Measurements from ENCODE around the gene SLC22A7. TPM values are rescaled to one million over a fixed set of nuclear protein-coding genes. Genes with fewer than 3 reads are reported as not detected.

SLC22A7 gene
- total RNA-seq, 1 experiment from 2014 or later: not detected

DNA sequence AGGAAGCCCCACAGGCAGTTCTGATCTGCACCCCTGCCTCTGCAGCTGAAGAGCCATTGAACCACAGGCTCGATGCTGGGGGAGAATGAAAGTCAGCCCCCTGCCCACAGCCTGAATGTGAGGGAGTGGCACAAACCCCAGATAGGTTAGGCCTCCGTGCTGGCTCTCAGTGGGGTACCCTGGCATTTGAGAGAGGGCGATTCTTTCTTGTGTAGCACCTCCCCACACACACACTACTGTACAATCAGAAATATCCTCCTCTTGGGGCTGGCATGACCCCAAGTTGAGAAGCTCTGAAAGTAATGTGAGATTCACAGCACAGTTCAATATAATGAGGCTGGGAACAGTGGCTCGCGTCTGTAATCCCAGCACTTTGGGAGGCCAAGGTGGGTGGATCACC is 36.9 kb upstream of the SLC22A7 start:
- Histone ChIP-seq H3K36me3 (ENCODE audit: low read depth) (no peaks in the 10 kb centered on the region), H3K4me2 (no peak overlapping the region), H4K20me1 (ENCODE audit: insufficient read depth) (no peaks in the 10 kb centered on the region), H3K27me3 (ENCODE audit: insufficient read depth, low read depth) (no peaks in the 10 kb centered on the region), H3K9me3 (ENCODE audit: insufficient read depth, low read depth) (no peaks in the 10 kb centered on the region), H3K9me2 (ENCODE audit: insufficient read depth) (no peaks in the 10 kb centered on the region), H3K4me1 (replicated peaks; ENCODE audit: insufficient read depth) (no peaks in the 10 kb centered on the region), H2AFZ (no peak overlapping the region), H3K79me2 (ENCODE audit: low read depth) (no peaks in the 10 kb centered on the region), H3K4me3 (no peak overlapping the region), H3F3A (ENCODE audit: insufficient read depth, low read depth) (no peaks in the 10 kb centered on the region), H3K27ac (no peak overlapping the region)
- DNase-seq: no peak
- no TSS peak for BruUV-seq (replicated peaks)
- ChIA-PET POLR2A (ENCODE audit: unreplicated experiment) (no interaction called here), CTCF (interaction anchor here (0.6 kb wide), 1 partner anchor 309 kb away, joined by 19 read pairs; no protein-coding TSS in a partner anchor)
- intact Hi-C loops (cut with micrococcal nuclease; ENCODE audit: unreplicated experiment): no loop called here
- no peak for TF ChIP-seq EZH2 (IDR thresholded peaks at IDR 0.05; ENCODE audit: low read depth)
- TF ChIP-seq, protein P1, sequence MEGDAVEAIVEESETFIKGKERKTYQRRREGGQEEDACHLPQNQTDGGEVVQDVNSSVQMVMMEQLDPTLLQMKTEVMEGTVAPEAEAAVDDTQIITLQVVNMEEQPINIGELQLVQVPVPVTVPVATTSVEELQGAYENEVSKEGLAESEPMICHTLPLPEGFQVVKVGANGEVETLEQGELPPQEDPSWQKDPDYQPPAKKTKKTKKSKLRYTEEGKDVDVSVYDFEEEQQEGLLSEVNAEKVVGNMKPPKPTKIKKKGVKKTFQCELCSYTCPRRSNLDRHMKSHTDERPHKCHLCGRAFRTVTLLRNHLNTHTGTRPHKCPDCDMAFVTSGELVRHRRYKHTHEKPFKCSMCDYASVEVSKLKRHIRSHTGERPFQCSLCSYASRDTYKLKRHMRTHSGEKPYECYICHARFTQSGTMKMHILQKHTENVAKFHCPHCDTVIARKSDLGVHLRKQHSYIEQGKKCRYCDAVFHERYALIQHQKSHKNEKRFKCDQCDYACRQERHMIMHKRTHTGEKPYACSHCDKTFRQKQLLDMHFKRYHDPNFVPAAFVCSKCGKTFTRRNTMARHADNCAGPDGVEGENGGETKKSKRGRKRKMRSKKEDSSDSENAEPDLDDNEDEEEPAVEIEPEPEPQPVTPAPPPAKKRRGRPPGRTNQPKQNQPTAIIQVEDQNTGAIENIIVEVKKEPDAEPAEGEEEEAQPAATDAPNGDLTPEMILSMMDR (conservative IDR thresholded peaks at IDR 0.05): no peak

DNA sequence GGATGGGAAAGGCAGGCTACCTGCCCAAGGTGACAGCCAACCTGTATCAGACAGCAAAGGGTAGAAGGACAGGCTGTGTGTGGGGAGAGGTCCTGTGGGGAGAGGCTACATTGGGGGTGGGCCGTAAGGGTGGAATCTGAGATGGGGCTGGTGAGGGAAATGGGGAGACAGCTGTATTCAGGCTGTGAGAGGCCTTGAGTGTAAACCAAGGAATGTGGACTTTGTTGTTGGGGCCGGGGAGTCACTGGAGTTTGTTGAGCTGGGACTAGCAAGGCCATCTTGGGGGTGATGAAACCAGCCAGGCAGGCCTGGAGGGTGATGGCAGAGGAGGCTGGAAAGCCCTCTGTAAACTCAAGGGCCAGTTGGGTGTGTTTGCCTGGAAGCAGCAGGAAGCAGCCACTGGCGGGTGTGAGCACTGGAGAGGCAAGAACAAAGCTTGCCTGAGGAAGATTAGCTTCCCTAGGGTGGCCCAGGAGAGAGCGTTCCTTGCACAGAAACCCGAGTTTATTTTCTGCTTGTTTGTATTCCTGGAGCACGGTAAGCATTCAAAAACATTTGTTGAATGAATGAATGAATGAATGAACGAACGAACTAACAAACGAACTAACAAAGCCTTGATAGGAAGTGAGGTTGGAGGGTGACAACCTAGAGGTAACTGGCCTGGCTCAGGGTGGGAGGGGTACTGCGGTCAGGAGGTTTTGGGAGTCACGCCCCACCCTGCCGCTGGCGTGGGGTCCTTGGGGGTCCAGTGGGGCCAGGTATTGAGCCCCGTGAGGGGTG is 35.9 kb upstream of the SLC22A7 start:
- no peaks in the 10 kb centered on the region for H3K9me3 ChIP-seq (ENCODE audit: insufficient read depth, low read depth)
- H3K4me2 ChIP-seq: no peak overlapping the region
- no peaks in the 10 kb centered on the region for H3K79me2 ChIP-seq (ENCODE audit: low read depth)
- H3K36me3 ChIP-seq (ENCODE audit: low read depth): no peaks in the 10 kb centered on the region
- CTCF ChIA-PET: interaction anchor here (2.0 kb wide), 1 partner anchor 73 kb away, joined by 5 read pairs; no protein-coding TSS in a partner anchor
- no peaks in the 10 kb centered on the region for H3F3A ChIP-seq (ENCODE audit: insufficient read depth, low read depth)
- H2AFZ ChIP-seq: no peak overlapping the region
- BruUV-seq (replicated peaks): no TSS peak
- POLR2A ChIA-PET (ENCODE audit: unreplicated experiment): no interaction called here
- H3K27me3 ChIP-seq (ENCODE audit: insufficient read depth, low read depth): no peaks in the 10 kb centered on the region
- TF ChIP-seq, protein P1 (conservative IDR thresholded peaks at IDR 0.05): no peak
- no peak for TF ChIP-seq EZH2 (IDR thresholded peaks at IDR 0.05; ENCODE audit: low read depth)
- intact Hi-C loops (cut with micrococcal nuclease; ENCODE audit: unreplicated experiment): no loop called here
- no peaks in the 10 kb centered on the region for H4K20me1 ChIP-seq (ENCODE audit: insufficient read depth)
- H3K27ac ChIP-seq: no peak overlapping the region
- H3K9me2 ChIP-seq (ENCODE audit: insufficient read depth): no peaks in the 10 kb centered on the region
- no peaks in the 10 kb centered on the region for H3K4me1 ChIP-seq (replicated peaks; ENCODE audit: insufficient read depth)
- no peak overlapping the region for H3K4me3 ChIP-seq
- no peak for DNase-seq

DNA sequence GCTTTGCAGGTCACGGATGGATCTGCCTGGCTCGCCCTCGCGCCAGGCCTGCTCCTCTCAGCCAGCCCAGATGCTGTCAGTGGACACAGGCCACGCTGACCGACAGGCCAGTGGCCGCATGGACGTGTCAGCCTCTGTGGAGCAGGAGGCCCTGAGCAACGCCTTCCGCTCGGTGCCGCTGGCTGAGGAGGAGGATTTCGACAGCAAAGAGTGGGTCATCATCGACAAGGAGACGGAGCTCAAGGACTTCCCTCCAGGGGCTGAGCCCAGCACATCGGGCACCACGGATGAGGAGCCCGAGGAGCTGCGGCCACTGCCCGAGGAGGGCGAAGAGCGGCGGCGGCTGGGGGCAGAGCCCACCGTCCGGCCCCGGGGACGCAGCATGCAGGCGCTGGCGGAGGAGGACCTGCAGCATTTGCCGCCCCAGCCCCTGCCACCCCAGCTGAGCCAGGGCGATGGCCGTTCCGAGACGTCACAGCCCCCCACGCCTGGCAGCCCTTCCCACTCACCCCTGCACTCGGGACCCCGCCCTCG is 35.2 kb upstream of the SLC22A7 start:
- Histone ChIP-seq H4K20me1 (ENCODE audit: insufficient read depth) (no peaks in the 10 kb centered on the region), H3K4me3 (no peak overlapping the region), H3K9me3 (ENCODE audit: insufficient read depth, low read depth) (no peaks in the 10 kb centered on the region), H3K27me3 (ENCODE audit: insufficient read depth, low read depth) (no peaks in the 10 kb centered on the region), H3K79me2 (ENCODE audit: low read depth) (no peaks in the 10 kb centered on the region), H3K4me1 (replicated peaks; ENCODE audit: insufficient read depth) (no peaks in the 10 kb centered on the region), H2AFZ (no peak overlapping the region), H3K9me2 (ENCODE audit: insufficient read depth) (no peaks in the 10 kb centered on the region), H3F3A (ENCODE audit: insufficient read depth, low read depth) (no peaks in the 10 kb centered on the region), H3K36me3 (ENCODE audit: low read depth) (no peaks in the 10 kb centered on the region), H3K4me2 (no peak overlapping the region), H3K27ac (no peak overlapping the region)
- ChIA-PET POLR2A (ENCODE audit: unreplicated experiment) (no interaction called here), CTCF (interaction anchor here (2.0 kb wide), 1 partner anchor 72 kb away, joined by 5 read pairs; no protein-coding TSS in a partner anchor)
- TF ChIP-seq, protein P1 (conservative IDR thresholded peaks at IDR 0.05): no peak
- no peak for TF ChIP-seq EZH2 (IDR thresholded peaks at IDR 0.05; ENCODE audit: low read depth)
- no TSS peak for BruUV-seq (replicated peaks)
- intact Hi-C loops (cut with micrococcal nuclease; ENCODE audit: unreplicated experiment): loop anchor here (1.0 kb wide), 3 partner anchors 71 to 233 kb away; no protein-coding TSS in a partner anchor
- no peak for DNase-seq

Measured in PC-9 (cell line).